B cell (primary cell): ENCODE measurements around the gene RGS19.

Source experiments
- CTCF ChIP-seq: fragments of 200-600 bp; IDR thresholded peaks from one replicate; pipeline ENCODE4 v1.8.0; 2022; ENCODE audit warnings: antibody characterized with exemption, mild to moderate bottlenecking
- EZH2 ChIP-seq: IDR thresholded peaks from 2 replicates; pipeline ENCODE4 v1.6.1; 2012; ENCODE audit warnings: borderline replicate concordance, low read depth, mild to moderate bottlenecking, moderate library complexity, low read length; ENCODE audit not compliant: insufficient read depth, poor library complexity, severe bottlenecking

DNA sequence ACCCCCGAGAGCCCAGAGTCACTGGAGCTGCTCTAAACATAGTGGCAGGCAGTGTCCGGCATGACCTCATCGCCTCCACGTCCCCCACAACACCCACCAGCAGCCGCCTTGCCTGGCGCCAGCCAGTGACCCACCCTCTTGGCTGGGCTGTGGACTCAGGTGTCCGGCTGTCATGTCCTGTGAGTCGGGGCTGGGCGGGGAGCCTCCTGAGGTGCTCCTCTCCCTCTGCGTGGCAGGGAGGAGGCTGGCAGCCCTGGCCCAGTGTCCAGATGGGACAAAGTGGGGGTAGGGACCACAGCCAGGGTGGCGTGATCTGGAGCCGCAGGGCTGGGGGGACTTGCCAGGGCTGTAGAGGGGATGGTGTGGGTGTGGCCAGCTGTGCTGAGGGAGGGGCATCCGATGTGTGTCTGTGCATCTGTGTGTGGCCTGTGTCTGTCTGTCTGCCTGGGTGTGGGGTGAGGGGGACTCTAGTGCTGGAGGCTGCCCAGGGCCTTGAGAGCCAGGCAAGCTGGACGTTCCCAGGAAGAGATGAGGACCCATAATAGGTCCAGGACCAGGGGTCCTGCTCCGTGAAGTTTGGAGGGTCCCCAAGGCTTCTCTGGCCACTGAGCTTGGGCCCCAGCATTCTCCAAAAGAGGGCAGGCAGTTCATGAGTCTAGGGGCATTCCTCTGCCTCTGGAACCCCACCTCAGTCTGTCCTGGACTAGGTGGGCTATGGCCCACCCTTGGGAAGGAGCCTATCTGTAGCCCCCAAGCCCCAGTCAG, 27.6 kb downstream of the RGS19 start:
- TF ChIP-seq CTCF, result no peak
- TF ChIP-seq EZH2, result no peak
